ENCODE results near the gene CNTNAP4.

DNA sequence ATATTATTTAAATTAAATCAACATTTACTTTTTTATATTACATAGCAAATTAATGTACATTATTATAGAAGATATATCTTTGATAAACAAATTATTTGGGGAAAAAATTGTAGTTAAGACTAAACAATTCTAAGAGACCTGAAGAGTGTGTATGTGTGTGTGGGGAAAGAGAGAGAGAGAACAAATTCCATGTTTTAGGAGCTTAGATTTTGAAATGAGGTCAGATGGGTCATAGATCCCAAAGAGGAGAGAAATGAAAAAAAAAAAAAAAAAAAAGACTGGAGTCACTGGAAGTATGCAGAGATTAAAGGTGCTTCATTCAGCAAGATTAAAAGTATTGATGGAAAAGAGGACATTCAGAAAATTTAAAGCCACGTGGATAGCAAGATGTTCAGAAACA, 206.8 kb downstream of the CNTNAP4 start:
- TF ChIP-seq, protein P1, sequence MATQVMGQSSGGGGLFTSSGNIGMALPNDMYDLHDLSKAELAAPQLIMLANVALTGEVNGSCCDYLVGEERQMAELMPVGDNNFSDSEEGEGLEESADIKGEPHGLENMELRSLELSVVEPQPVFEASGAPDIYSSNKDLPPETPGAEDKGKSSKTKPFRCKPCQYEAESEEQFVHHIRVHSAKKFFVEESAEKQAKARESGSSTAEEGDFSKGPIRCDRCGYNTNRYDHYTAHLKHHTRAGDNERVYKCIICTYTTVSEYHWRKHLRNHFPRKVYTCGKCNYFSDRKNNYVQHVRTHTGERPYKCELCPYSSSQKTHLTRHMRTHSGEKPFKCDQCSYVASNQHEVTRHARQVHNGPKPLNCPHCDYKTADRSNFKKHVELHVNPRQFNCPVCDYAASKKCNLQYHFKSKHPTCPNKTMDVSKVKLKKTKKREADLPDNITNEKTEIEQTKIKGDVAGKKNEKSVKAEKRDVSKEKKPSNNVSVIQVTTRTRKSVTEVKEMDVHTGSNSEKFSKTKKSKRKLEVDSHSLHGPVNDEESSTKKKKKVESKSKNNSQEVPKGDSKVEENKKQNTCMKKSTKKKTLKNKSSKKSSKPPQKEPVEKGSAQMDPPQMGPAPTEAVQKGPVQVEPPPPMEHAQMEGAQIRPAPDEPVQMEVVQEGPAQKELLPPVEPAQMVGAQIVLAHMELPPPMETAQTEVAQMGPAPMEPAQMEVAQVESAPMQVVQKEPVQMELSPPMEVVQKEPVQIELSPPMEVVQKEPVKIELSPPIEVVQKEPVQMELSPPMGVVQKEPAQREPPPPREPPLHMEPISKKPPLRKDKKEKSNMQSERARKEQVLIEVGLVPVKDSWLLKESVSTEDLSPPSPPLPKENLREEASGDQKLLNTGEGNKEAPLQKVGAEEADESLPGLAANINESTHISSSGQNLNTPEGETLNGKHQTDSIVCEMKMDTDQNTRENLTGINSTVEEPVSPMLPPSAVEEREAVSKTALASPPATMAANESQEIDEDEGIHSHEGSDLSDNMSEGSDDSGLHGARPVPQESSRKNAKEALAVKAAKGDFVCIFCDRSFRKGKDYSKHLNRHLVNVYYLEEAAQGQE (IDR thresholded peaks at IDR 0.05; ENCODE audit: borderline replicate concordance in 1 of 2, low read depth in 1 of 2, low read length in 2 of 2) = no peak
- TF ChIP-seq, protein P2, sequence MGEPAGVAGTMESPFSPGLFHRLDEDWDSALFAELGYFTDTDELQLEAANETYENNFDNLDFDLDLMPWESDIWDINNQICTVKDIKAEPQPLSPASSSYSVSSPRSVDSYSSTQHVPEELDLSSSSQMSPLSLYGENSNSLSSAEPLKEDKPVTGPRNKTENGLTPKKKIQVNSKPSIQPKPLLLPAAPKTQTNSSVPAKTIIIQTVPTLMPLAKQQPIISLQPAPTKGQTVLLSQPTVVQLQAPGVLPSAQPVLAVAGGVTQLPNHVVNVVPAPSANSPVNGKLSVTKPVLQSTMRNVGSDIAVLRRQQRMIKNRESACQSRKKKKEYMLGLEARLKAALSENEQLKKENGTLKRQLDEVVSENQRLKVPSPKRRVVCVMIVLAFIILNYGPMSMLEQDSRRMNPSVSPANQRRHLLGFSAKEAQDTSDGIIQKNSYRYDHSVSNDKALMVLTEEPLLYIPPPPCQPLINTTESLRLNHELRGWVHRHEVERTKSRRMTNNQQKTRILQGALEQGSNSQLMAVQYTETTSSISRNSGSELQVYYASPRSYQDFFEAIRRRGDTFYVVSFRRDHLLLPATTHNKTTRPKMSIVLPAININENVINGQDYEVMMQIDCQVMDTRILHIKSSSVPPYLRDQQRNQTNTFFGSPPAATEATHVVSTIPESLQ (CRISPR knock-in tag; conservative IDR thresholded peaks at IDR 0.05) = no peak
- TF ChIP-seq, protein P3, sequence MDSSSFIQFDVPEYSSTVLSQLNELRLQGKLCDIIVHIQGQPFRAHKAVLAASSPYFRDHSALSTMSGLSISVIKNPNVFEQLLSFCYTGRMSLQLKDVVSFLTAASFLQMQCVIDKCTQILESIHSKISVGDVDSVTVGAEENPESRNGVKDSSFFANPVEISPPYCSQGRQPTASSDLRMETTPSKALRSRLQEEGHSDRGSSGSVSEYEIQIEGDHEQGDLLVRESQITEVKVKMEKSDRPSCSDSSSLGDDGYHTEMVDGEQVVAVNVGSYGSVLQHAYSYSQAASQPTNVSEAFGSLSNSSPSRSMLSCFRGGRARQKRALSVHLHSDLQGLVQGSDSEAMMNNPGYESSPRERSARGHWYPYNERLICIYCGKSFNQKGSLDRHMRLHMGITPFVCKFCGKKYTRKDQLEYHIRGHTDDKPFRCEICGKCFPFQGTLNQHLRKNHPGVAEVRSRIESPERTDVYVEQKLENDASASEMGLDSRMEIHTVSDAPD (CRISPR knock-in tag; IDR thresholded peaks at IDR 0.05) = no peak
- TF ChIP-seq, protein P4, sequence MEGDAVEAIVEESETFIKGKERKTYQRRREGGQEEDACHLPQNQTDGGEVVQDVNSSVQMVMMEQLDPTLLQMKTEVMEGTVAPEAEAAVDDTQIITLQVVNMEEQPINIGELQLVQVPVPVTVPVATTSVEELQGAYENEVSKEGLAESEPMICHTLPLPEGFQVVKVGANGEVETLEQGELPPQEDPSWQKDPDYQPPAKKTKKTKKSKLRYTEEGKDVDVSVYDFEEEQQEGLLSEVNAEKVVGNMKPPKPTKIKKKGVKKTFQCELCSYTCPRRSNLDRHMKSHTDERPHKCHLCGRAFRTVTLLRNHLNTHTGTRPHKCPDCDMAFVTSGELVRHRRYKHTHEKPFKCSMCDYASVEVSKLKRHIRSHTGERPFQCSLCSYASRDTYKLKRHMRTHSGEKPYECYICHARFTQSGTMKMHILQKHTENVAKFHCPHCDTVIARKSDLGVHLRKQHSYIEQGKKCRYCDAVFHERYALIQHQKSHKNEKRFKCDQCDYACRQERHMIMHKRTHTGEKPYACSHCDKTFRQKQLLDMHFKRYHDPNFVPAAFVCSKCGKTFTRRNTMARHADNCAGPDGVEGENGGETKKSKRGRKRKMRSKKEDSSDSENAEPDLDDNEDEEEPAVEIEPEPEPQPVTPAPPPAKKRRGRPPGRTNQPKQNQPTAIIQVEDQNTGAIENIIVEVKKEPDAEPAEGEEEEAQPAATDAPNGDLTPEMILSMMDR (CRISPR knock-in tag; IDR thresholded peaks at IDR 0.05) = no peak
- TF ChIP-seq ZKSCAN8 (CRISPR knock-in tag; IDR thresholded peaks at IDR 0.05; ENCODE audit: borderline replicate concordance) (no peak), TBL1XR1 (IDR thresholded peaks at IDR 0.05; ENCODE audit: borderline replicate concordance, low read length, partially characterized antibody) (no peak), CREB1 (IDR thresholded peaks at IDR 0.05) (no peak), CREB1 (CRISPR knock-in tag; IDR thresholded peaks at IDR 0.05) (no peak), SETDB1 (CRISPR knock-in tag; IDR thresholded peaks at IDR 0.05; ENCODE audit: borderline replicate concordance) (no peak), HDAC2 (CRISPR knock-in tag; IDR thresholded peaks at IDR 0.05) (no peak), BRCA1 (CRISPR knock-in tag; IDR thresholded peaks at IDR 0.05) (no peak)
- TF ChIP-seq, protein P5, sequence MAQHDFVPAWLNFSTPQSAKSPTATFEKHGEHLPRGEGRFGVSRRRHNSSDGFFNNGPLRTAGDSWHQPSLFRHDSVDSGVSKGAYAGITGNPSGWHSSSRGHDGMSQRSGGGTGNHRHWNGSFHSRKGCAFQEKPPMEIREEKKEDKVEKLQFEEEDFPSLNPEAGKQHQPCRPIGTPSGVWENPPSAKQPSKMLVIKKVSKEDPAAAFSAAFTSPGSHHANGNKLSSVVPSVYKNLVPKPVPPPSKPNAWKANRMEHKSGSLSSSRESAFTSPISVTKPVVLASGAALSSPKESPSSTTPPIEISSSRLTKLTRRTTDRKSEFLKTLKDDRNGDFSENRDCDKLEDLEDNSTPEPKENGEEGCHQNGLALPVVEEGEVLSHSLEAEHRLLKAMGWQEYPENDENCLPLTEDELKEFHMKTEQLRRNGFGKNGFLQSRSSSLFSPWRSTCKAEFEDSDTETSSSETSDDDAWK (CRISPR knock-in tag; IDR thresholded peaks at IDR 0.05) = no peak

Data from HepG2 (cell line).